ENCODE results near the gene SLC35G2.

- no peak for TF ChIP-seq CTCF (IDR thresholded peaks at IDR 0.05; ENCODE audit: insufficient read depth, low read length)
- TF ChIP-seq POLR2AphosphoS5 (IDR thresholded peaks at IDR 0.05; ENCODE audit: low read depth): no peak
- no peak for TF ChIP-seq GABPA (IDR thresholded peaks at IDR 0.05; ENCODE audit: low read depth)
- no peak for TF ChIP-seq REST (IDR thresholded peaks at IDR 0.05; ENCODE audit: insufficient replicate concordance, low read depth)
These were observed 73.3 kb downstream of the SLC35G2 start for GRCh38 chr3:136891934-136892855.
